GM23338 (cell line): ENCODE results near the gene ME3. TPM values are rescaled to one million over a fixed set of nuclear protein-coding genes. Genes with fewer than 3 reads are reported as not detected.

ENCODE experiments used
- ATAC-seq: fragments of 200-7000 bp; cut with Tn5 transposase; 3 replicates; pipeline ENCODE4 v1.9.1; 2020
- DNase-seq: peaks from one replicate; pipeline ENCODE4 v3.0.0-alpha.2; 2015; ENCODE audit warnings: low spot score
- H2AFZ ChIP-seq: fragments of 200-600 bp; sonication (generic); 2 replicates; pipeline ENCODE4 v1.8.0; 2016; ENCODE audit warnings: antibody characterized with exemption, mild to moderate bottlenecking, moderate library complexity
- H3F3A ChIP-seq: fragments of 200-600 bp; sonication (generic); replicated peaks from 2 replicates; pipeline ENCODE4 v1.8.0; 2017; ENCODE audit warnings: antibody characterized with exemption, mixed run types, low read depth
- H3K27ac ChIP-seq: fragments of 200-600 bp; sonication (generic); 2 replicates; pipeline ENCODE4 v1.6.1; 2016; ENCODE audit warnings: low read depth
- H3K27me3 ChIP-seq: fragments of 200-600 bp; sonication (generic); 2 replicates; pipeline ENCODE4 v1.8.0; 2016; ENCODE audit warnings: mild to moderate bottlenecking, mixed run types, moderate library complexity; ENCODE audit not compliant: insufficient read depth
- H3K36me3 ChIP-seq: fragments of 200-600 bp; sonication (generic); 2 replicates; pipeline ENCODE4 v1.8.0; 2016; ENCODE audit warnings: mild to moderate bottlenecking; ENCODE audit not compliant: insufficient read depth
- H3K4me1 ChIP-seq: fragments of 200-600 bp; sonication (generic); 2 replicates; pipeline ENCODE4 v1.8.0; 2016; ENCODE audit warnings: mild to moderate bottlenecking, moderate library complexity; ENCODE audit not compliant: insufficient read depth
- H3K4me2 ChIP-seq: fragments of 200-600 bp; sonication (generic); 2 replicates; pipeline ENCODE4 v1.7.1; 2017; ENCODE audit warnings: mixed run types
- H3K4me3 ChIP-seq: fragments of 200-600 bp; sonication (generic); 2 replicates; pipeline ENCODE4 v1.6.1; 2016; ENCODE audit warnings: mixed run types
- H3K79me2 ChIP-seq: fragments of 200-600 bp; sonication (generic); replicated peaks from 2 replicates; pipeline ENCODE4 v1.8.0; 2017; ENCODE audit warnings: mild to moderate bottlenecking; ENCODE audit not compliant: insufficient read depth
- H3K9me2 ChIP-seq: fragments of 200-600 bp; sonication (generic); 2 replicates; pipeline ENCODE4 v1.8.0; 2017; ENCODE audit not compliant: insufficient read depth
- H4K20me1 ChIP-seq: fragments of 200-600 bp; sonication (generic); replicated peaks from 2 replicates; pipeline ENCODE4 v1.8.0; 2017; ENCODE audit warnings: mild to moderate bottlenecking; ENCODE audit not compliant: insufficient read depth
- H3K27ac Mint-ChIP-seq: 2 replicates; pipeline ENCODE4 v1.8.0; 2020; ENCODE audit warnings: inconsistent platforms, mild to moderate bottlenecking, moderate library complexity, mixed read lengths
- H3K27me3 Mint-ChIP-seq: 3 replicates; pipeline ENCODE4 v1.8.0; 2022; ENCODE audit warnings: low read depth, mild to moderate bottlenecking, moderate library complexity, mixed read lengths, inconsistent platforms; ENCODE audit not compliant: insufficient read depth, poor library complexity
- H3K36me3 Mint-ChIP-seq: 3 replicates; pipeline ENCODE4 v1.8.0; 2021; ENCODE audit warnings: low read depth, mild to moderate bottlenecking, inconsistent platforms, moderate library complexity, mixed read lengths
- H3K4me1 Mint-ChIP-seq: 3 replicates; pipeline ENCODE4 v1.8.0; 2020; ENCODE audit warnings: mild to moderate bottlenecking, inconsistent platforms, mixed read lengths
- H3K4me3 Mint-ChIP-seq: 3 replicates; pipeline ENCODE4 v1.8.0; 2021; ENCODE audit warnings: moderate library complexity, mild to moderate bottlenecking, inconsistent platforms, mixed read lengths
- H3K9me3 Mint-ChIP-seq: 3 replicates; pipeline ENCODE4 v1.8.0; 2020; ENCODE audit warnings: moderate library complexity, mild to moderate bottlenecking, inconsistent platforms, mixed read lengths
- CREB1 ChIP-seq: fragments of 250-450 bp; sonication (Bioruptor Pico); IDR thresholded peaks from 2 replicates; pipeline ENCODE4 v1.5.0; 2020; ENCODE audit warnings: low read depth, mild to moderate bottlenecking, moderate library complexity
- ETS1 ChIP-seq: IDR thresholded peaks from 2 replicates; pipeline ENCODE4 v1.6.1; 2016; ENCODE audit warnings: antibody characterized with exemption
- EZH2 ChIP-seq: fragments of 200-600 bp; sonication (generic); IDR thresholded peaks from one replicate; pipeline ENCODE4 v1.8.0; 2017; ENCODE audit warnings: antibody characterized with exemption, mild to moderate bottlenecking, low read depth; ENCODE audit not compliant: unreplicated experiment
- EZH2phosphoT487 ChIP-seq: fragments of 200-600 bp; sonication (generic); IDR thresholded peaks from one replicate; pipeline ENCODE4 v1.8.1; 2018; ENCODE audit warnings: antibody characterized with exemption; ENCODE audit not compliant: unreplicated experiment
- JUNB ChIP-seq: IDR thresholded peaks from one replicate; pipeline ENCODE4 v1.6.1; 2016; ENCODE audit warnings: antibody characterized with exemption; ENCODE audit not compliant: unreplicated experiment
- NANOG ChIP-seq: IDR thresholded peaks from 2 replicates; pipeline ENCODE4 v1.6.1; 2016; ENCODE audit warnings: antibody characterized with exemption, borderline replicate concordance
- POLR2AphosphoS5 ChIP-seq: IDR thresholded peaks from 2 replicates; pipeline ENCODE4 v1.6.1; 2016; ENCODE audit warnings: antibody characterized with exemption, low read depth
- REST ChIP-seq: IDR thresholded peaks from one replicate; pipeline ENCODE4 v1.6.1; 2018; ENCODE audit warnings: antibody characterized with exemption; ENCODE audit not compliant: unreplicated experiment
- STAT1 ChIP-seq: IDR thresholded peaks from one replicate; pipeline ENCODE4 v1.6.1; 2016; ENCODE audit warnings: antibody characterized with exemption; ENCODE audit not compliant: unreplicated experiment
- ZNF114 ChIP-seq: fragments of 250-450 bp; sonication (Bioruptor Pico); IDR thresholded peaks from 2 replicates; pipeline ENCODE4 v1.5.0; 2020; ENCODE audit warnings: mild to moderate bottlenecking, moderate library complexity
- ZNF331 ChIP-seq: fragments of 250-450 bp; sonication (Bioruptor Pico); IDR thresholded peaks from 2 replicates; pipeline ENCODE4 v1.5.0; 2020; ENCODE audit warnings: low read depth, mild to moderate bottlenecking, moderate library complexity
- ZNF462 ChIP-seq: fragments of 250-450 bp; sonication (Bioruptor Pico); IDR thresholded peaks from 2 replicates; pipeline ENCODE4 v1.5.0; 2020; ENCODE audit warnings: mild to moderate bottlenecking, moderate library complexity
- polyA plus RNA-seq: library from polyadenylated mRNA; unstranded; fragments of >200 nt; fragmentation: Nextera tagmentation; extraction: Ambion mirVana; gene quantifications from 2 replicates; pipeline ENCODE4 v1.2.1, GENCODE V29; 2016
- total RNA-seq: library from RNA; depleted of rRNA; stranded (reverse); fragments of >200 nt; shearing (Covaris generic); gene quantifications from 2 replicates; pipeline ENCODE4 v1.2.3, GENCODE V29; 2014
- TF ChIP-seq, protein P1 (sequence below), 2 experiments: fragments of 200-600 bp in 1 of 2; sonication (generic) in 1 of 2; conservative IDR thresholded peaks; 2 replicates each; pipeline versions ENCODE4 v1.5.1 to v1.6.1; 2016 to 2017; ENCODE audit warnings: antibody characterized with exemption in 2 of 2, low read depth in 2 of 2, mild to moderate bottlenecking in 2 of 2, moderate library complexity in 1 of 2

The ME3 gene
- total and polyA plus RNA-seq, 2 experiments from 2014 or later = 1.3 to 4.0 TPM

- TF ChIP-seq EZH2 = no peak
Observed at GRCh38 chr11:86464509-86465221, 207.8 kb downstream of the ME3 start (continued).

DNA sequence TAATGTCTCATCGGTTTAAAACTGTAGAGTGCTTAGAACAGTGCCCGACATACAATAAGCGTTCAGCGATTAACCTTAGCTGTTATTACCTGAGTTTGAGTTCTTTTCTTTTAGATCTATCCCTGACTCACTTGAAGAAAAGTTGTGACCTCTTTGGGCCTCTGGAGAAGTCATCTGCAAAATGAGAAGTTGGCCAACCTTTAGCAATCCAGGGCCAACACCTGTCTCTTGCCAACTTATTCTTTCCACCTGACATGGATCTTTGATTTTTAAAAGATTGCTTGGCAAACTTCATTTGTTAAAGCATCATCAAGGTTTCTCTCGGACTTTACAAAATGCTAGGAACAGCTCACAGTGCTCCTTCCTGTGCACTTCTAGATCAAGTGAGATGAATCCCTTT is 208.5 kb downstream of the ME3 start:
- H3K27ac Mint-ChIP-seq = no peak overlapping the region
- Histone ChIP-seq H3K4me2 (no peak overlapping the region), H3K9me2 (peaks cover 8% of the 10 kb centered on the region), H4K20me1 (no peaks in the 10 kb centered on the region), H3K27ac (no peak overlapping the region), H3K79me2 (no peaks in the 10 kb centered on the region), H3K4me1 (no peaks in the 10 kb centered on the region), H3K27me3 (no peaks in the 10 kb centered on the region), H3K36me3 (no peaks in the 10 kb centered on the region), H3F3A (no peaks in the 10 kb centered on the region), H2AFZ (no peak overlapping the region), H3K4me3 (no peak overlapping the region)
- H3K4me3 Mint-ChIP-seq = no peak overlapping the region
- H3K4me1 Mint-ChIP-seq = no peaks in the 10 kb centered on the region
- no peaks in the 10 kb centered on the region for H3K9me3 Mint-ChIP-seq
- H3K36me3 Mint-ChIP-seq = no peaks in the 10 kb centered on the region
- TF ChIP-seq ETS1 (no peak), STAT1 (no peak), POLR2AphosphoS5 (no peak), ZNF114 (no peak), JUNB (no peak), EZH2 (no peak), EZH2phosphoT487 (no peak), NANOG (no peak), ZNF331 (CRISPR knock-in tag) (no peak), CREB1 (CRISPR knock-in tag) (no peak), REST (no peak), ZNF462 (CRISPR knock-in tag) (no peak)
- TF ChIP-seq, protein P1, sequence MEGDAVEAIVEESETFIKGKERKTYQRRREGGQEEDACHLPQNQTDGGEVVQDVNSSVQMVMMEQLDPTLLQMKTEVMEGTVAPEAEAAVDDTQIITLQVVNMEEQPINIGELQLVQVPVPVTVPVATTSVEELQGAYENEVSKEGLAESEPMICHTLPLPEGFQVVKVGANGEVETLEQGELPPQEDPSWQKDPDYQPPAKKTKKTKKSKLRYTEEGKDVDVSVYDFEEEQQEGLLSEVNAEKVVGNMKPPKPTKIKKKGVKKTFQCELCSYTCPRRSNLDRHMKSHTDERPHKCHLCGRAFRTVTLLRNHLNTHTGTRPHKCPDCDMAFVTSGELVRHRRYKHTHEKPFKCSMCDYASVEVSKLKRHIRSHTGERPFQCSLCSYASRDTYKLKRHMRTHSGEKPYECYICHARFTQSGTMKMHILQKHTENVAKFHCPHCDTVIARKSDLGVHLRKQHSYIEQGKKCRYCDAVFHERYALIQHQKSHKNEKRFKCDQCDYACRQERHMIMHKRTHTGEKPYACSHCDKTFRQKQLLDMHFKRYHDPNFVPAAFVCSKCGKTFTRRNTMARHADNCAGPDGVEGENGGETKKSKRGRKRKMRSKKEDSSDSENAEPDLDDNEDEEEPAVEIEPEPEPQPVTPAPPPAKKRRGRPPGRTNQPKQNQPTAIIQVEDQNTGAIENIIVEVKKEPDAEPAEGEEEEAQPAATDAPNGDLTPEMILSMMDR (conservative IDR thresholded peaks at IDR 0.05; ENCODE audit: low read depth in 2 of 2) = no peak
- DNase-seq (no peak), ATAC-seq (no peak)
- peaks cover 7% of the 10 kb centered on the region for H3K27me3 Mint-ChIP-seq
